Ovary (tissue), 9 donors: ENCODE results near the gene GNG8. TPM values are rescaled to one million over a fixed set of nuclear protein-coding genes. Genes with fewer than 3 reads are reported as not detected.
A peak's percentile ranks its signal among the peaks of the same experiment; 100 is the strongest.

Experiments
- DNase-seq, 5 donors: peaks; one replicate each; pipeline ENCODE4 v3.0.0-alpha.2; 2019 to 2020
- H3K27ac ChIP-seq, 2 donors: fragments of 200-600 bp; one replicate each; pipeline versions ENCODE4 v1.5.1 to v1.8.0; 2019 to 2022
- H3K27me3 ChIP-seq: fragments of 200-600 bp; one replicate; pipeline ENCODE4 v1.8.0; 2022
- H3K36me3 ChIP-seq: fragments of 200-600 bp; sonication (generic); one replicate; pipeline ENCODE4 v1.5.1; 2019
- H3K4me1 ChIP-seq: one replicate; pipeline ENCODE4 v1.8.1; 2013; ENCODE audit warnings: mild to moderate bottlenecking, moderate library complexity; ENCODE audit not compliant: insufficient read depth
- H3K4me3 ChIP-seq: fragments of 200-600 bp; sonication (generic); one replicate; pipeline ENCODE4 v1.5.1; 2017
- H3K9me3 ChIP-seq, 2 donors: fragments of 200-600 bp in 1 of 2; sonication (generic) in 1 of 2; one replicate each; pipeline versions ENCODE4 v1.5.1 to v1.8.1; 2013 to 2019; ENCODE audit warnings: mild to moderate bottlenecking in 1 of 2, moderate library complexity in 1 of 2
- CTCF ChIP-seq, 3 donors: fragments of 450-650 bp in 2 of 3; fragments of 200-600 bp in 1 of 3; IDR thresholded peaks; one replicate each; pipeline versions ENCODE4 v1.5.1 to v1.8.0; 2016 to 2022; ENCODE audit warnings: antibody characterized with exemption in 3 of 3, mild to moderate bottlenecking in 1 of 3
- EP300 ChIP-seq: sonication (generic); formaldehyde crosslinking; IDR thresholded peaks from one replicate; pipeline ENCODE4 v1.6.1; 2017; ENCODE audit warnings: antibody characterized with exemption
- POLR2A ChIP-seq: fragments of 450-650 bp; IDR thresholded peaks from one replicate; pipeline ENCODE4 v1.6.1; 2017; ENCODE audit warnings: antibody characterized with exemption, mild to moderate bottlenecking, moderate library complexity
- WGBS, 3 donors: extraction: QIAGEN DNeasy Blood & Tissue Kit in 1 of 3; methylation state at CpG; one replicate each; pipeline versions ENCODE4 v1.1.5 to v1.1.7; 2013 to 2017; 5-methylcytosine and 5-hydroxymethylcytosine counted together
- intact Hi-C, 4 donors: fragments of 100-400 bp; cut with DNase I; formaldehyde crosslinking; loops; one replicate each; pipeline versions ENCODE4 v1.11.0 to v1.15.1; 2022 to 2023
- polyA plus RNA-seq, 2 donors: library from polyadenylated mRNA; stranded (reverse); fragments of 200-250 nt in 1 of 2; fragments of 350-450 nt in 1 of 2; fragmentation: Illumina TruSeq in 1 of 2; extraction: RNeasy Lipid Tissue Mini Kit (QIAGEN cat#74804) in 1 of 2; gene quantifications; one replicate each; pipeline ENCODE4 v1.2.3, GENCODE V29; 2013 to 2014
- total RNA-seq, 7 donors: library from RNA; depleted of rRNA in 2 of 7; stranded (reverse); fragments of >200 nt in 2 of 7; fragmentation: NEBNext Ultra II Directional in 3 of 7; extraction: Animal tissue kit (Norgen Biotek cat#: 25700) in 3 of 7; gene quantifications; one replicate each; pipeline versions ENCODE4 v1.1.0 to v1.2.4, GENCODE V29; 2016 to 2023
- donor health status: DM: no; HTN: no; CAD: no; lungs with moderate emphysema.
- donor health status: DM: no; HTN: no; CAD: no.
- donor health status: Bipolar disorder and iron deficiency.
- donor health status: DM: yes; HTN: yes; CAD: no.
- donor health status: DM: no; HTN: no; CAD: no.
- donor health status: DM: yes; HTN: yes; CAD: no.

GNG8 gene
- total and polyA plus RNA-seq, 9 donors = not detected

- no peaks in the 10 kb centered on the region for H3K4me1 ChIP-seq
- intact Hi-C loops = loop anchor here in 2 of 4 donors (10.0 kb wide), 2 partner anchors 55 to 135 kb away; partner anchors contain the start of genes DACT3 (in 2 of the 2), FKRP (in 1 of the 2) and STRN4 (in 1 of the 2)
- DNase-seq = peak in 3 of 5 donors; percentile 20 to 39 (median 24)
- no peaks in the 10 kb centered on the region for H3K36me3 ChIP-seq
- 69 to 74% (median 73%) methylated on average over 30 of the region's 30 CpGs for WGBS, 3 donors
- H3K27me3 ChIP-seq = no peaks in the 10 kb centered on the region
- no peaks in the 10 kb centered on the region for H3K9me3 ChIP-seq
- no peak overlapping the region for H3K4me3 ChIP-seq
- no peak overlapping the region for H3K27ac ChIP-seq
- TF ChIP-seq CTCF (IDR thresholded peaks at IDR 0.05) = no peak
- TF ChIP-seq EP300 = no peak
Observed at GRCh38 chr19:46609511-46610412, 26.2 kb downstream of the GNG8 start.

GRCh38 chr19:46608581-46609345 is 27.2 kb downstream of the GNG8 start:
- H3K27me3 ChIP-seq = no peaks in the 10 kb centered on the region
- no peaks in the 10 kb centered on the region for H3K9me3 ChIP-seq
- peaks cover 4% of the 10 kb centered on the region for H3K4me1 ChIP-seq
- no peak overlapping the region for H3K27ac ChIP-seq
- TF ChIP-seq POLR2A (no peak), EP300 (no peak), CTCF (IDR thresholded peaks at IDR 0.05) (no peak)
- H3K4me3 ChIP-seq = no peak overlapping the region
- peak in 2 of 5 donors; percentile 10 to 34 for DNase-seq
- 89 to 92% (median 89%) methylated on average over 27 of the region's 27 CpGs for WGBS, 3 donors
- intact Hi-C loops = loop anchor here in 1 of 4 donors (10.0 kb wide), 2 partner anchors 56 to 136 kb away; partner anchors contain the start of genes DACT3, FKRP and STRN4
- no peaks in the 10 kb centered on the region for H3K36me3 ChIP-seq

DNA sequence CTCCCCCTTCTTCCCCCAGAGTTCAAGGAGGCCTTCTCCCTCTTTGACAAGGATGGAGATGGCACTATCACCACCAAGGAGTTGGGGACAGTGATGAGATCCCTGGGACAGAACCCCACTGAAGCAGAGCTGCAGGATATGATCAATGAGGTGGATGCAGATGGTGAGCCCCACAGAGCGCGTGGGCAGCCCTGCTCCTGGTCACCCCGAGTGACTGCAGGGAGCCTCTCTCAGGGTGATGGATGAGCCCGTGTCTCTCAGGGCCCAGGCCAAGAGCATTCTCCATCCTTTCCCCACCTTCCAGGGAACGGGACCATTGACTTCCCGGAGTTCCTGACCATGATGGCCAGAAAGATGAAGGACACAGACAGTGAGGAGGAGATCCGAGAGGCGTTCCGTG is 27.8 kb downstream of the GNG8 start:
- peak in 1 of 5 donors; percentile 22 for DNase-seq
- TF ChIP-seq EP300 (no peak), CTCF (IDR thresholded peaks at IDR 0.05) (no peak), POLR2A (no peak)
- Histone ChIP-seq H3K27ac (no peak overlapping the region), H3K4me1 (peaks cover 8% of the 10 kb centered on the region), H3K9me3 (no peaks in the 10 kb centered on the region), H3K27me3 (no peaks in the 10 kb centered on the region), H3K4me3 (no peak overlapping the region), H3K36me3 (no peaks in the 10 kb centered on the region)
- WGBS, 3 donors = 81 to 91% (median 88%) methylated on average over 9 of the region's 9 CpGs
- intact Hi-C loops = loop anchor here in 1 of 4 donors (10.0 kb wide), 2 partner anchors 57 to 137 kb away; partner anchors contain the start of genes DACT3, FKRP and STRN4

- Histone ChIP-seq H3K4me3 (no peak overlapping the region), H3K27ac (no peak overlapping the region), H3K27me3 (no peaks in the 10 kb centered on the region), H3K4me1 (peaks cover 10% of the 10 kb centered on the region), H3K36me3 (no peaks in the 10 kb centered on the region), H3K9me3 (no peaks in the 10 kb centered on the region)
- WGBS, 3 donors = 73 to 80% (median 74%) methylated on average over 12 of the region's 12 CpGs
- intact Hi-C loops = loop anchor here in 1 of 4 donors (10.0 kb wide), 2 partner anchors 57 to 137 kb away; partner anchors contain the start of genes DACT3, FKRP and STRN4
- peak in 2 of 5 donors; percentile 22 to 37 for DNase-seq
- TF ChIP-seq EP300 (no peak), POLR2A (no peak)
Observed at GRCh38 chr19:46607448-46607841, 28.6 kb downstream of the GNG8 start.
